ENCODE data around the gene RAB6B.

Gene RAB6B

GRCh38 chr3:133894353-133895207 lies 1.1 kb downstream of the RAB6B start:
- no peak for DNase-seq (ENCODE audit: low read depth in 2 of 2)

GRCh38 chr3:133893683-133894352 lies 1.9 kb downstream of the RAB6B start:
- no peak for DNase-seq (ENCODE audit: low read depth in 2 of 2)

- no peak for DNase-seq (ENCODE audit: low read depth in 2 of 2)
These were observed 3.0 kb downstream of the RAB6B start for GRCh38 chr3:133892541-133893231.

GRCh38 chr3:133891662-133892378 lies 3.9 kb downstream of the RAB6B start:
- no peak for DNase-seq (ENCODE audit: low read depth in 2 of 2)

GRCh38 chr3:133890972-133891644 lies 4.6 kb downstream of the RAB6B start:
- DNase-seq (ENCODE audit: low read depth in 2 of 2): no peak

GRCh38 chr3:133890037-133890436 lies 5.6 kb downstream of the RAB6B start:
- DNase-seq (ENCODE audit: low read depth in 2 of 2): no peak

GRCh38 chr3:133888726-133889340 lies 6.8 kb downstream of the RAB6B start:
- DNase-seq (ENCODE audit: low read depth in 2 of 2): no peak

- DNase-seq (ENCODE audit: low read depth in 2 of 2): no peak
These were observed 7.6 kb downstream of the RAB6B start for GRCh38 chr3:133887803-133888703.

- DNase-seq (ENCODE audit: low read depth in 2 of 2): no peak
These were observed 8.4 kb downstream of the RAB6B start for GRCh38 chr3:133887074-133887802.

GRCh38 chr3:133886031-133886722 lies 9.5 kb downstream of the RAB6B start:
- no peak for DNase-seq (ENCODE audit: low read depth in 2 of 2)

- DNase-seq (ENCODE audit: low read depth in 2 of 2): no peak
These were observed 10.6 kb downstream of the RAB6B start for GRCh38 chr3:133884887-133885711.

GRCh38 chr3:133884054-133884886 lies 11.4 kb downstream of the RAB6B start:
- no peak for DNase-seq (ENCODE audit: low read depth in 2 of 2)

- no peak for DNase-seq (ENCODE audit: low read depth in 2 of 2)
These were observed 12.0 kb downstream of the RAB6B start for GRCh38 chr3:133883641-133884040.

GRCh38 chr3:133882986-133883586 lies 12.6 kb downstream of the RAB6B start:
- DNase-seq (ENCODE audit: low read depth in 2 of 2): no peak

GRCh38 chr3:133881939-133882825 lies 13.5 kb downstream of the RAB6B start:
- no peak for DNase-seq (ENCODE audit: low read depth in 2 of 2)

All from stimulated activated CD4-positive, alpha-beta T cell treated with anti-CD3 and anti-CD28 coated beads, Interleukin-1b, Interleukin-23, amount 100 ng/mL, for 4 hours (primary cell).